ENCODE data around the gene AFF1. TPM values are rescaled to one million over a fixed set of nuclear protein-coding genes. Genes with fewer than 3 reads are reported as not detected.
"Not testable (repeated sequence)": the region's sequence is repeated elsewhere in the genome, so short reads cannot be mapped to it uniquely, and the experiment has no call there.

The AFF1 gene
- total RNA-seq, 1 experiment from 2014 or later, result 22.6 TPM

- no peak for DNase-seq (ENCODE audit: low spot score)
Observed at GRCh38 chr4:87053802-87054767, 119.3 kb downstream of the AFF1 start.

- DNase-seq (ENCODE audit: low spot score), result no peak
Observed at GRCh38 chr4:87054900-87055299, 120.1 kb downstream of the AFF1 start.

GRCh38 chr4:87055311-87055710 is 120.5 kb downstream of the AFF1 start:
- no peak for DNase-seq (ENCODE audit: low spot score)

- DNase-seq (ENCODE audit: low spot score), result no peak
Observed at GRCh38 chr4:87056881-87057280, 122.1 kb downstream of the AFF1 start.

- DNase-seq (ENCODE audit: low spot score), result no peak
Observed at GRCh38 chr4:87057835-87058355, 123.1 kb downstream of the AFF1 start.

GRCh38 chr4:87058356-87059073 is 123.7 kb downstream of the AFF1 start:
- DNase-seq (ENCODE audit: low spot score), result peak; percentile 76

GRCh38 chr4:87060957-87061356 is 126.1 kb downstream of the AFF1 start:
- peak; percentile 83 for DNase-seq (ENCODE audit: low spot score)

GRCh38 chr4:87065021-87065420 is 130.2 kb downstream of the AFF1 start:
- DNase-seq (ENCODE audit: low spot score), result no peak

GRCh38 chr4:87066403-87067123 is 131.8 kb downstream of the AFF1 start:
- no peak for DNase-seq (ENCODE audit: low spot score)

GRCh38 chr4:87067124-87067885 is 132.5 kb downstream of the AFF1 start:
- no peak for DNase-seq (ENCODE audit: low spot score)

- DNase-seq (ENCODE audit: low spot score), result no peak
Observed at GRCh38 chr4:87068583-87069021, 133.8 kb downstream of the AFF1 start.

GRCh38 chr4:87069037-87069742 is 134.4 kb downstream of the AFF1 start:
- no peak for DNase-seq (ENCODE audit: low spot score)

GRCh38 chr4:87071401-87071800 is 136.6 kb downstream of the AFF1 start:
- peak; percentile 43 for DNase-seq (ENCODE audit: low spot score)

GRCh38 chr4:87072545-87072944 is 137.7 kb downstream of the AFF1 start:
- not testable (repeated sequence) for DNase-seq (ENCODE audit: low spot score)

GRCh38 chr4:87073199-87074120 is 138.6 kb downstream of the AFF1 start:
- DNase-seq (ENCODE audit: low spot score), result peak; percentile 58

GRCh38 chr4:87074121-87074488 is 139.3 kb downstream of the AFF1 start:
- no peak for DNase-seq (ENCODE audit: low spot score)

- DNase-seq (ENCODE audit: low spot score), result no peak
Observed at GRCh38 chr4:87075876-87076275, 141.1 kb downstream of the AFF1 start.

GRCh38 chr4:87076690-87077358 is 142.0 kb downstream of the AFF1 start:
- DNase-seq (ENCODE audit: low spot score), result no peak
